ENCODE measurements around the gene HSD17B2.

Gene HSD17B2

DNA sequence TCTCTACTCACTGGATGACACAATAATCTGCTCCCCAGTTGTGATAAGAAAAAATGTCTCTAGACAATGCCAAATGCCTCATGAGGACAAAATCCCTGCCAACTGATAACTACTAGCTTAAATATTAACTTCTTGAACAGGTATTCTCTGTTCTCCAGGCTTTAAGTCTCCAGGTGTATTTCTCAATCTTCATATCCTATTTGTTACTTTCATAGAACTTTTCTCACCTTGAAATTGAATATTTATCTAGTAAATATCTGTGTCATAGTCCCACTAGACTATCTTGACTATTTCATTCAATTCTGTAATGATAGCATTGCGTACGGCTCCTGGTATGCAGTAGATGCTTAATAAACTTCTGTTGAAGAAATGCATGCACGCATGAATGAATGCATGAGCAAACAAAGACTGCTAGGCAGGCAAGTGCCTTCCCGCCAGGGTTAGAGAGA is 15.9 kb downstream of the HSD17B2 start:
- DNase-seq = no peak

DNA sequence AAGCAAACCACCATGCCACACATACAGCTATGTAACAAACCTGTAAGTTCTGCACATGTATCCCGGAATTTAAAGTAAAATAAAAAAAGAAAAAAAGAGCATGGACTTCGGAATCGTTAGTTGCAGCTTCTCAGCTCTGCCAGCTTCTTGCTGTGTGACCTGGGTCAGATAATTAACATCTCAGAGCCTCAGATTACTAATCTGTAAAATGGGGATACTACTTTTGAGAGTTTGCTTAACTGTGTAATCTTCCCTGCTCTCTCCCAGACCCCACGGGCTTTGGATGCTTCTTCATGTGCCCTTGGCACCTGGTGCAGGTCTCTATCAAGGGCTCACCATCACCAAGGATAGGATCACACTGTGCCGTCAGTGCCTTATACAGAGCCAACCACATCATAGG is 16.6 kb downstream of the HSD17B2 start:
- DNase-seq = no peak

DNA sequence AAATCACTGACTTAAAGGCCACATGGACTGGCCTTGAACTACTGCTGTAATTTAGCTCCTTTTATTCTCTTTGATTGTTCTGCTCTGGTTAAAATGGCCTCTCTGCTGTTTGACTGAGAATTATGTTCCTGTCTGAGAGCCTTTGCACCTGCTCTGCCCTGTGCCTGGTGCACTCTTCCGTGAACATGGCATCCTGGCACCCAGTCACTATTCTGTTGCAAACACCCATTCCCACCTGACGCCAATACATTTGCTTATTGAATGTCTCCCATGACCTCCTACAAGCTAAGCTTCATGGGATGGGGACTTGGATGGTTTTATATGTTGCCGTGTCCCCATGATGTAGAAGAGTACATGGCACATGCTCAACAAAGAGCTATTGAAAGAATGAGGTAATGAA is 20.1 kb downstream of the HSD17B2 start:
- no peak for DNase-seq

DNA sequence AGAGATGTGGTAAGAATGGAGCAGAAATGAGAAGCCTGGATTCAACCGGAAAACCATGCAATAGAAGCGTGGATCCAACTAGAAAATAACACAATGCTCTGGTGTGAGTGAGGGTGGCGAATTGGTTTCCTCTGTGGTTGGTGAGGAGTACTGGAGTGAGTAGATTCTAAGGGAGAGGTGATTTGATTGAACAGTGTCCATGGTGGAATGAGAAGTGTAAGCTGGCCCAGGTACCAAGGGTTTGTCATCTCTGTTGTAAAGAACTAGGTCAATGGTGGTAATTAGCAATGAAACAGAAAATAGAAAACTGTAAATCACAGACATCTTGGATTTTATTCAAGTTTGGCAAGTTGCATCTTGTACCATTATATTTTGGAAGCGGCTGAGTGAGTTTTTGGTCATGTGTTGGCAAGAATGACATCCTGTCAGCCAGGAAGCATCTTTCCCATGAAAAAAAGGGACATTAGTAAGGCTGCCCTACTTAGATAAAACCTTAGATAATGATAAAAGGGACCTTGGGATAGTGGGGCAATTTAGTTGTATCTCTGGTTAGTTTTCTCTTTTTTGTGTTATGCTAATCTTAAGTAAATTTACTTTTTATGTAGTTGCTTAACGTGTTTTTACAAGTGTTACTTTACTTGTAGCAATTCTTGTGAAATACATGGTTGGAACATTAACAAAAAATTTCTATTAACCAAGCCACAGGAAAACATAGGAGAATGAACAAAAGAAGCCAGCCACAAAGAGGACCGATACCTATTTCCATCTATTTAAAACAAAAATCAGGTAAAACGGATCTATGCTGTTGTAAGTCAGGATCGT is 20.9 kb downstream of the HSD17B2 start:
- no peak for DNase-seq

DNA sequence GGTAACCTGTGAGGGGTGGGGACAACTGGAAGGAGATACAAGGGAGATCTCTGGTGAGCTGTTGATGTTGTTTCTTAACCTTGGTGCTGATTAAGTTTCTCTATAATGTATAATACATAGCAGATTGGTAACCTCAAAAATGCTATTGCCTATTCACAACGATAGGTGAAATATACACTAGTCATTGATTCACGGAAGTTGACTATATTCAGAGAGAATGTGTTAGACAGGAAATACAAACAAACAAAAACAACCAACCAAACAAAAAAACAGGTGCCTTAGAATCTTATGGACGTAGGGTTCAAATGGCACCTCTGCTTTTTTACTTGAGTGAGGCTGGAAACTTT is 21.5 kb downstream of the HSD17B2 start:
- DNase-seq = no peak

DNA sequence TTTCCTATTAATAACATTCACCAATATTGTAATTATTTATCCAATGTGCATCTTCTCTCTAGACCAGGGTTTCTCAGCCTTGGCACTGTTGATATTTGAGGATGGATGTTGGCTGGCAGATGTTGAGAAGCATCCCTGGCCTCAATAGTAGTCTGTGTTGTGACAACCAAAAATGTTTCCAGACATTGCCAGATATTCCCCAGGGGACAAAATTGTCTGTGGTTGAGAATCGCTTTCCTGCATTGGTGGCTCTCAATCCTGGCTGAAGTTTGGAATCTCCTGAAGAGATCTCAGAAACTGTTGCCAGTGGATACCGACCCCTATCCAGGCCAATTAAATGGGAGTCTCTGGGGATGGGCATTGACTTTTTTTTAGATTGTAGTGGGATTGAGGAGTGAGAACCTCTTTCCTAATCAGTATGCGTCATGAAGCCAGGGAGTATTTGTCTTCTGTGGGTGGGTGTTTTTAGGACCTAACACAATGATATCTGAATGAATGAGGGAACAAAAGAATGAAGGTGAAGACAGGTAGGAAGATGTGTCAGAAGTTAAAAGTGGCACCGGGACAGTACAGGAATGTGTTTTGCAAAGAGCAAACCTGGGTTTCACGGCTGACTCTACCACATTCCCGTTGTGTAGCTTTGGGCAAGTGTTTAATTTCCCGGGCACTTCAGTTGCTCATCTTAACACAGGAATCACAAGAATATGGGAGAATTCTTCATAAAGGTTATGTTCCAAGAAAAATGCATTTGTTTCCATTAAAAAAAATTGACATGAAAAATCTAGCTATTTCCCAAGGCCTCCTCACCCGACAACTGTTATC is 24.3 kb downstream of the HSD17B2 start:
- no peak for DNase-seq

DNA sequence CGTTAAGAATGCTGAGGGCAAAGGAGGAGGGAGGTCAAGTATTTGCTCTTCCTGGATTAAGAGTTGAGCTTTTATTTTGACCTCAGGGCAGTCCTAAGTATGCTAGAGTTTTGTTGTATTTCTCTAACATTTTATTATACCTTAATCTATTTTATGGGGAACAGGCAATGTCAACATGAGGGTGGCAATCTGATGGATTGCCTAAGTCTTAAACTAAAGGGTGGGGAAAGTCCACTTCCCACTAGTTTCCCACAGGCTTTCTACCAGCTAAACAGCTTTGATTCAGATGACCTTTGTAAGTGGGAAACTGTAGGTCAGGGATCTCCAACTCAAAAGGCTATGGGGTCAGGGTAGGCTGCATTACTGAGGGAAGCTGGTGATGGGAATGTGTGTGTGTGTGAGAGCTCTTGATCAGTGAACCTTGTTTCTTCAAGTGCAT is 24.9 kb downstream of the HSD17B2 start:
- no peak for DNase-seq

DNA sequence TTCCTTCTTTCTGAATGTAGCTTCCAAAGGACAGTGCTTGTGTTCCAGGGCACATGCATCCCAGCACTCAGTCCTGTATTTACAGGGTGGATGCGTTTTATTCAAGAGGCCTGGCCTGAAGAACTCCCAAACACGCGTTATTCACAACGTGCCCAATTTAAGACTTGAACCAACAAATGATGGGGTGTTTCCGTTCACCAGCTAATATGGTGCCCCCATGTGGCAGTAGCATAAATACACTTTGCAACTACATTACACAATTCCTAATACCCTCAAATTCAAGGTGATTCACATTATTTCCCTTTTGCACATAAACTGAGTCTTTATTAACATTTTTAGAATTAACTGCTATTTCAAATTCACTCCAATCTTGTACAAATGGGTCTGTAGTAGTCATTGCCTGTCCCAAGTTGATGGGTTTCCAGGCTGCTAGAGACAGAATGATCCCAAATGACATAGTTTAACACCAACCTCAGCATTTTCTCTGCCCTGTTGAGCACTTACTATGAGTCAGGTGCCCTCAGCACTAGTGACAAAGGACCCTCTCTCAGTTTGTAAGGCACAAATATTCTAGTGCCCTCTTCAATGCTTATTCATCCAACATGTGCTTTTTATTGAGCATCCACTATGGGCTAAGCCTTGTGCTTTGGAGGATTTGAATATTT is 26.9 kb downstream of the HSD17B2 start:
- DNase-seq = no peak

DNA sequence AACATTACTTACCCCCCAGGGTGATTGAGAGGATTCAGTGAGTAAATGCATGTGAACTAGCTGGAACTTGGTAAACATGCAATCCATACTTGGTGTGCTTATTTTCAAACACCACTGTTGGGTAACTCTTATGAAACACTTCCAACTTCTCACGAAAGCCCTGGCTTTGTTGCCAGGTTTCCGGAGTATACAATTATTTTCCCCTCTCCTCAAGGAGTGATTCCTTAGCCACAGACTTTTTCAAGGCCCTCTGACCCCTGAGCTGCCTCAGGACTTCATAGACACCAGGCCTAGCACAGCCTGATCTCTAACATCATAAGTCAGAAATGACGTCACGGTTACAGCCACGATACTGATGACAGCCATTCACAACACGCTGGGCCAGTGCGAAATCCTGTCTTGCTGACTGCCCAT is 27.6 kb downstream of the HSD17B2 start:
- no peak for DNase-seq

DNA sequence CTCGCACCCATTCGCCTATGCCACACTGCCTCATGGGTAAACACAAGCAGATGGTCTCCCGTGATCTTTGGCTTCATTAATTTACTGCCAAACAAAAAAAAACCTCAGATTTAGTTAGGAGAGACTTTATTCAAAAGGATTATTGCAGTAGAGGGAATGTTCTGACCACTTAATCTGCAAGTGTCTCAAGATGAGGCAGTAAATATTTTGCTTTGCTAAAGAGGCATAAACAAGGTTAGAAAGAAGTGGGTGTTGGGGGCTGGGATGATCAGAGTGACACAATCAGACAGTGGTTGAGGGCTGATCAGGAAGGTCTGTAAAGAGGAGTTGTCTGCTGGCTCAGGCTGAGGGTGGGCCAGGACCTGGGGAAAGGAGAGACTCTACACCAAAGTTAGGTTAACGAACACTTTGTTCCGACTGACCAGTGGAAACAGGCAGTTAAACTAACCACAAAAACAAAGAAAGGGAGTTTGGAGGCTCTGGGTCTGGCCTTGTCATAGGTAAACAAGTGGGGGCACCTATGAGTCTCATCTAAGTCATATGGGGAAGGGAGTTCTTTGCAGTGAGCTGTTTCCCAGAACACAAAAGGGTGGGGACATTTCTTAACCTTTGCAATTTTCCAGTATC is 28.5 kb downstream of the HSD17B2 start:
- DNase-seq = no peak

DNA sequence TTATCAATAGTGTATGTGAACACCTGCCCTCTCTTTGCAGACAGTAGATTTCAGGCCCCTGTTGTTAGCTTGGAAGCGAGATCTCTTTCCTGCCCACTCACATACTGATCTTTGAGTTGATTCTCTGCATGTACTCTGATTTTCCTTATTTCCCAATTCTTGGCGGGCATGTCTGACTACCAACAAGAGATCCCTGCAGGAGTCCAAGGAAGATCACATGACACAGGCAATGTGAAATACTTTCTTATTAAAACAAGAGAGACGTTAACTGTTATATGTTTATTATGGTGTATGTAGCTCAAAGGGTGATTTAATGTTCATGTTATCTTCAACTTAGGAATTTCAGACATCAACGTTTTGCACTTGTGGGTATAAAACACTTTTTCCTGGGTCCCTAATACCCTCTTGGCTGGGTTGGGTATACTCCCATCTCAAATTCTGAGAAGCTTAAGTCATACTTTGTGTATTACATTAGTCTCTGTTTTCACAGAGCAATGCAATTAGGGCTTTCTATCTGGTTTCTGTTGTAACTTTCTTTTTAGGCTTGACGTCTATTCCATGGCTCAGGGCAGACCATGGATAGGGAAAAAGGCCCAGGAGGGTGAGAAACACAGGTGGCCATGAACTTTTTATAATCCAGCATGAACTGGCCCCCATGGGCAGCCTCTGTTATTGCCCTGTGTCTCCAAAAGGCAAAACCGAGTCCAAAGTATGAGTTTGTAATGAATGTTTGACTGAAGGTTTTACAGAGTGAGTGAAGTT is 32.2 kb downstream of the HSD17B2 start:
- DNase-seq = no peak

DNA sequence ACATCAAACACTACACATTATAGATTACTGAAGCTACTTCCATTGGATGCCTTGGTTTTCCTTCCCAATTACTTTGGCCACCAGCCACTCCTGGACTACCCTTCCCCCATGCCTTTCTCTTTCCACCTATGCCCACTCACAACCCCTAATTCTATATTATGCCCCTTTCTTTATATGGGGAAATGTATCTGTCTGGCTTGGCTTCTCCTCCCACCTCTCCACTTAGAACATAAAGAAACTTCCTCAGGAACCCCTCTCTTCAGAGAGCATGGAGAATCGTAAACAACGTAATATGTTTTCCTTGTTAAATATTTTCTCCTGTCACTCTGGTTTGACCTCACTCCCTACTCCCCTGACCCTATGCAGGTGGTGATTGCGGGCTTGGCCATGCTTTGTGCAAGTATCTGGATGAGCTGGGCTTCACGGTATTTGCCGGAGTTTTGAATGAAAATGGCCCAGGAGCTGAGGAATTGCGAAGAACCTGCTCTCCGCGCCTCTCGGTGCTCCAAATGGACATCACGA is 32.8 kb downstream of the HSD17B2 start:
- DNase-seq = no peak

DNA sequence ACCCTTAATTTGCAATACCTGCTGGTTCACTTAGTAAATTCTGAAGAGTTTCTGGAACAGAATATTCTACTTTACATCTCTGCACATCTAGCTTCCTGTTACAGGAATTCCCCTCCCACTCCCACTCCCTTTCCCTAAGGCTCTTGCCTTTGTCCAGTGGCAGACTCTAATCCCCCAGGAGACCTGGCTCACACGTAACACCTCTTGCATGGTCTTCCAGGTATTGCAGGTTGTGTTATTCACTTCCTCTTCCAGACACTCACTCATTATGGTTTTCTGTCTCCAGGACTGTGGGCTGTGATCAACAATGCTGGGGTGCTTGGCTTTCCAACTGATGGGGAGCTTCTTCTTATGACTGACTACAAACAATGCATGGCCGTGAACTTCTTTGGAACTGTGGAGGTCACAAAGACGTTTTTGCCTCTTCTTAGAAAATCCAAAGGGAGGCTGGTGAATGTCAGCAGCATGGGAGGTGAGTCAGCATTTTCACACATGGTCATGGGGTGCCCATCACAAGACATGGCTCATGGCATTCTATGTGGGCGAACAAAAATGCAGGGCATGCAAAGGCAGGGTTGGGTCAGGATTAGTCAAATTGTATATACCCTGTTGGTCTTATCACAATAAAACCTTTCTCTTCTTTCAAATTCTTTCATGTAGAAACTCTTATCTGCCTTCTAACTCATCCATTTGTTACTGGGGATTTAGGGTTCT is 35.8 kb downstream of the HSD17B2 start:
- no peak for DNase-seq

DNA sequence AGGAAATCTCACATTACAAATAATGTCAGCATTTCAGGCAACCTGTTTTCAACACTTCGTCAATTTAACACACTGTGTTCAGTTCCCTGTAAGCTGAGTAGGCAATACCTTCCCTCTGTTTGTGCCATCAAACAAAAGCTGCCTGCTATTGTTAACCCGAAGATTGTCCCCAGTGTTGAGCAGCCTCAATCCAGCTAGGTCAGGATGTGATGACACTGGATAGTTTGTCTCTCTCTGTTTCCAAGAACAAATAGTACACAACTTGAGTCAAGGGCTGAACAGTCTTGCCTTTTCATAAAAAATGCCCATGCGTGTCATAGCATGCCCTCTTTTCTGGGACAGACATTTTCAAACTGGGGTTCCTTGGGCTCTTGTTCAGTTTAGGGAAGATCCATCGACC is 36.4 kb downstream of the HSD17B2 start:
- no peak for DNase-seq

DNA sequence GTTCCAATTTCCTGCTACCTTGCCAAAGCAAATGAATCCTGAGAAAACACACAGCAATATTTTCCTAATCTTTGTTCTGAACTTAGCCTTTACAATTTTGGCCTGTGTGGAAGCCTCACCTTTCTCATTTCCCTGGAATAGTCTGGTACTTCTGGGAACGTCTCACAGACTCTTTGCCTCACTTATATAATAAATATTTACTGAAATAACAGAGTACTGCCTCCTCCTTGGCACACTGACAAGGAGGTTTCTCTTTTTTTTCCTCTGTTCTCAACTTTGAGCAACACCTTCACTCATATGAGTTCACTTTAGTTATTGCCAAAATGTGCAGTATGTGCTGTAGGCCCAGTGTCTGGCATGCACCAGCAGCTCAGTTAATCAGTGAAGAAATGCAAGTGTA is 37.3 kb downstream of the HSD17B2 start:
- no peak for DNase-seq

DNA sequence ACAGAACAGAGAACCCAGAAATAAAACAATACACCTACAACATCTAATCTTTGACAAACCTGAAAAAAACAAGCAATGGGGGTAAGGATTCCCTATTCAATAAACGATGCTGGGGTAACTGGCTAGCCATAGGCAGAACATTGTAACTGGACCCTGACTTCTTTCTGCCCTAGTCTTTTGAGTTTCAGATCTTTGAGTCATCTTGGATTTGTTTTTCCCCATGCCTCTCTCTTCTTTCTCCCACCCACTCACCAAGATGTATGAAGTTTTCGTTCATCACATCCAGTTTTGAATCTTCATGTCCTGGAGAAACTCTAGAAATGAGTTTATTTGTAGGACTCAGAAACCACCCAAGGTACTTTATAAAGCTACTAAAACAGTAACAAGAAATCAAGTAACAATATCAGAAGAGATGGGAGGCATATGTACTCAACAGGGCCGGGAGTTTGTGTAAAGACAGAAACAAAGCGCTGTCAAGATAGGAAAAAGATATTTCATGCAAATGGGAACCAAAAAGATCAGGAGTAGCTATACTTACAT is 39.0 kb downstream of the HSD17B2 start:
- DNase-seq = no peak

DNA sequence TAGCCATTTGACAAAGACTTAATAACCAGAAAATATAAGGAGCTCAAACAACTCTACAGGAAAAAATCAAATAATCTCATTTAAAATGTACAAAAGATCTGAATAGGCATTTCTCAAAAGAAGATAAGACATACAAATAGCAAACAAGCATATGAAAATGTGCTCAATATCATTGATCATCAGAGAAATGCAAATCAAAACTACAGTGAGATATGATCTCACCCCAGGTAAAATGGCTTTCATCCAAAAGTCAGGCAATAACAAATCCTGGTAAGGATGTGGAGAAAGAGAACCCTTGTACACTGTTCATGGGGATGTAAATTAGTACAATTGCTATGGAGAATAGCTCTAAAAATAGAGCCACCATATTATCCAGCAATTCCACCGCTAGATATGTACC is 43.1 kb downstream of the HSD17B2 start:
- no peak for DNase-seq

DNA sequence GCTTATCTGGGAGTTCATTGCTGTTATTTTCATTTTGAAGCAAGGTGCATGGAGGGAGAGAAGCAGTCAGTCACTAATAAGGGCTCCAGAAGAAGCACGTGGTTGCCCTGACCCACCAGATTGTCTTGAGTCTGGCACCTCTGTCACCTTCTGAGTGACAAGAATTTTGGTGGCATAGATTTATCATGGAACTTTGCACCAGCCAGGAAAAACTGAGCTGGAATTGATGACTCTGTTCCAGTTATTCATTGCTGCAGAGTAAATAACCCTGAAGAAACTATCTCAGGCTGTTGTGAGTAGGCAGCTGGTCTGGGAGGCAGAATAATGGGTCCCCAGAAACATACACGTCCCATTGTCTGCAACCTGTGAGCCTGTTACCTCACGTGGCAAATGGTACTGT is 44.8 kb downstream of the HSD17B2 start:
- DNase-seq = no peak

DNA sequence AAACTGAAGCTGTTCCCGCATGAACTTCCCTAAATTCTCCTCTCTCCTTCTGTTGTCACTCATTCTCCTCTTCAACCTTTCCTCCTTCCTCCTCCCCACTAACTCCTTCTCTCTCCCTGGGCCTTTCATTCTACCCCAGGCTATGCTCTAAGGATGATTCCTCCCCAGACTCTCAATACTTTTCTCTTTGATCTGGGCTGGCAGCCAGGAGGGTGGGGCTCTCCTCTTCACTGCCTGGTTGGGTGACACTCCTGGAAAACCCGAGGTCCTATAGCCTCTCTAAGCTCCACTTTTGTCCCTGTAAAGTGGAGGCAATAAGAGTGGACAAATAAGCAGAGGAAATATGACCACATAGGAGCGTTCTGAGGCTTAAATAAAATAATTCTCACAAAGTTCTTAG is 46.2 kb downstream of the HSD17B2 start:
- no peak for DNase-seq

DNA sequence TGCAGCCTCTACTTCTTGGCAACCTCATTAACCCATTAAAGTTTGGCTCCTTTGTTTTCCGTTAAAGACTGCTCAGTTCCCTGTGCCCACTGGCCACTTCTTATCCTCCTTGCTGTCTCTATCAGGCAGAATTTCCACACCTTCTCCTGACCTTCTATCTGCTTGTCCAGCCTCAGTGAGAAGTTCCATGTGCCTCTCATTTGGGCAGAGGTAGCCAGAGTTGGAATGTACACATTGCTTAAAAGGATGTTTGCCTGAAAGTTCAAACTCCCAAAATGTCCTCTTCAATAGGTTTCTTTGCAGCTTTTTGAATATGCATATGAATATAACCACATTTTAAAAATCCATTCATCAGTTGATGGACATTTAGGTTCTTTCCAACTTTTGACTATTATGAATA is 47.0 kb downstream of the HSD17B2 start:
- DNase-seq = no peak

DNA sequence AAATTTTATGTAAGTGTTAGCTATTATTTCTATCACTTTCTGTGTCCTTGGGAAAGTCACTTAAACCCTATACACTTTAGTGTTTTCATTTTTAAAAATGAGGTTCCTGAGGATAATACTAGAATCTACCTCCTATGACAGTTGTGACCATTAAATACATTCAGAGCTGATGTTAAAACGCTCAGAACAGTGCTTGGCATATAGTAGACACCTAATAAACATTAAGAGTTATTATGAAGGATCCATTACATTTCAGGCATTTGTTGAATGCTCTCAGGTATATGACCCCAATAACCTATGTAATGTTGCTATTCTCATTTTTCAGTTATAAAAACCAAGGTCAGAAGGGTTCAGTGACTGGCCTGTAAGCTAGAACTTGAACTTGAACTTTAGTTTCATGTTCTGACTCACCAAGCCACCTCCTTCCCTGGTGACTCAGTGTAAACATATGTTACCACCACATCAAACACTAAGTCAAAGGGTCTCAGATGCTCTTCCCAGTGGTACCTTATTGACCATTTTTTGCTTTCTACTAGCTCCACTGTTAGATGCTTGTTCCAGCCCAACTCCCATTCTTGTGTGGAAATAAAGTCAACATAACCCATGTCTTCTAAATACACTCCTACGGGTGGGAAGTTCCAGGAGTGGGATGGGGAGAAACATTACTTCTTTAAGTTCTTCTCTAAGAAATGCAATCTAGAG is 47.6 kb downstream of the HSD17B2 start:
- no peak for DNase-seq

All from SHP77 treated with DMSO at 0.1 percent for 48 hours (cell line).